Neural progenitor cell (in vitro differentiated cells): ENCODE results near the gene HPSE2. TPM values are rescaled to one million over a fixed set of nuclear protein-coding genes. Genes with fewer than 3 reads are reported as not detected.
"Not testable (repeated sequence)": the region's sequence is repeated elsewhere in the genome, so short reads cannot be mapped to it uniquely, and the experiment has no call there.

ENCODE experiments used
- DNase-seq: peaks from one replicate; pipeline ENCODE4 v3.0.0-alpha.2; 2016; ENCODE audit warnings: low spot score
- H2AFZ ChIP-seq: fragments of 200-600 bp; sonication (generic); replicated peaks from 2 replicates; pipeline ENCODE4 v1.6.1; 2016; ENCODE audit warnings: antibody characterized with exemption
- H3F3A ChIP-seq: fragments of 200-600 bp; sonication (generic); 2 replicates; pipeline ENCODE4 v1.6.1; 2016; ENCODE audit warnings: antibody characterized with exemption, low read depth
- H3K27ac ChIP-seq: fragments of 200-600 bp; sonication (generic); 2 replicates; pipeline ENCODE4 v1.5.1; 2016; ENCODE audit warnings: mild to moderate bottlenecking
- H3K27me3 ChIP-seq: fragments of 200-600 bp; sonication (generic); 2 replicates; pipeline ENCODE4 v1.6.1; 2016; ENCODE audit warnings: mild to moderate bottlenecking, moderate library complexity
- H3K36me3 ChIP-seq: fragments of 200-600 bp; sonication (generic); 2 replicates; pipeline ENCODE4 v1.5.1; 2016
- H3K4me1 ChIP-seq: fragments of 200-600 bp; sonication (generic); 2 replicates; pipeline ENCODE4 v1.6.1; 2016; ENCODE audit warnings: mixed run types
- H3K4me2 ChIP-seq: fragments of 200-600 bp; sonication (generic); 2 replicates; pipeline ENCODE4 v1.6.1; 2016
- H3K4me3 ChIP-seq: fragments of 200-600 bp; sonication (generic); 2 replicates; pipeline ENCODE4 v1.5.1; 2016
- H3K79me2 ChIP-seq: fragments of 200-600 bp; sonication (generic); 2 replicates; pipeline ENCODE4 v1.6.1; 2016; ENCODE audit warnings: low read depth
- H3K9ac ChIP-seq: fragments of 200-600 bp; sonication (generic); 2 replicates; pipeline ENCODE4 v1.6.1; 2016
- H3K9me3 ChIP-seq: fragments of 200-600 bp; sonication (generic); 2 replicates; pipeline ENCODE4 v1.5.1; 2016; ENCODE audit warnings: low read depth
- H4K20me1 ChIP-seq: fragments of 200-600 bp; sonication (generic); 2 replicates; pipeline ENCODE4 v1.6.1; 2016; ENCODE audit warnings: low read depth
- H3K27ac Mint-ChIP-seq: 3 replicates; pipeline ENCODE4 v1.8.0; 2021; ENCODE audit warnings: mixed read lengths
- H3K27me3 Mint-ChIP-seq: 2 replicates; pipeline ENCODE4 v1.8.0; 2022; ENCODE audit warnings: low read depth, mild to moderate bottlenecking, inconsistent platforms, moderate library complexity, mixed read lengths; ENCODE audit not compliant: insufficient read depth
- H3K36me3 Mint-ChIP-seq: 3 replicates; pipeline ENCODE4 v1.8.0; 2021; ENCODE audit warnings: mixed read lengths
- H3K4me1 Mint-ChIP-seq: 3 replicates; pipeline ENCODE4 v1.8.0; 2021; ENCODE audit warnings: mixed read lengths
- H3K4me3 Mint-ChIP-seq: 3 replicates; pipeline ENCODE4 v1.8.0; 2021; ENCODE audit warnings: mild to moderate bottlenecking, moderate library complexity, mixed read lengths
- H3K9me3 Mint-ChIP-seq: 3 replicates; pipeline ENCODE4 v1.8.0; 2020; ENCODE audit warnings: mixed read lengths
- CTCF ChIP-seq: fragments of 200-600 bp; sonication (generic); IDR thresholded peaks from 2 replicates; pipeline ENCODE4 v1.5.1; 2017; ENCODE audit warnings: antibody characterized with exemption, mild to moderate bottlenecking
- EZH2 ChIP-seq: fragments of 200-600 bp; sonication (generic); IDR thresholded peaks from 2 replicates; pipeline ENCODE4 v1.6.1; 2017; ENCODE audit warnings: antibody characterized with exemption, mild to moderate bottlenecking, moderate library complexity
- EZH2phosphoT487 ChIP-seq: fragments of 200-600 bp; sonication (generic); IDR thresholded peaks from 2 replicates; pipeline ENCODE4 v1.6.1; 2017; ENCODE audit warnings: antibody characterized with exemption
- total RNA-seq: library from RNA; depleted of rRNA; stranded (reverse); fragments of >200 nt; gene quantifications from 2 replicates; pipeline ENCODE4 v1.2.3, GENCODE V29; 2015; ENCODE audit warnings: low replicate concordance

The HPSE2 gene
- total RNA-seq, 1 donor from 2014 or later = 3.4 TPM

GRCh38 chr10:98510412-98510995 is 725.1 kb downstream of the HPSE2 start:
- H3K9me3 Mint-ChIP-seq = peaks cover 4% of the 10 kb centered on the region
- peaks cover 6% of the 10 kb centered on the region for H3K27me3 Mint-ChIP-seq
- no peak overlapping the region for H3K4me2 ChIP-seq
- H3K4me1 Mint-ChIP-seq = no peaks in the 10 kb centered on the region
- H3K4me3 Mint-ChIP-seq = no peak overlapping the region
- no peak overlapping the region for H3K9ac ChIP-seq
- H3K79me2 ChIP-seq = no peaks in the 10 kb centered on the region
- H3K36me3 Mint-ChIP-seq = no peaks in the 10 kb centered on the region
- DNase-seq = no peak
- no peaks in the 10 kb centered on the region for H4K20me1 ChIP-seq
- no peaks in the 10 kb centered on the region for H3F3A ChIP-seq
- H3K9me3 ChIP-seq = no peaks in the 10 kb centered on the region
- H3K36me3 ChIP-seq = no peaks in the 10 kb centered on the region
- H3K27ac Mint-ChIP-seq = no peak overlapping the region
- no peak overlapping the region for H3K4me3 ChIP-seq
- TF ChIP-seq EZH2phosphoT487 = no peak
- no peak for TF ChIP-seq EZH2
- TF ChIP-seq CTCF = no peak
- no peaks in the 10 kb centered on the region for H3K27me3 ChIP-seq
- no peak overlapping the region for H3K27ac ChIP-seq
- H2AFZ ChIP-seq = no peak overlapping the region
- H3K4me1 ChIP-seq = peaks cover 5% of the 10 kb centered on the region

GRCh38 chr10:98509745-98510144 is 725.9 kb downstream of the HPSE2 start:
- H3K79me2 ChIP-seq = no peaks in the 10 kb centered on the region
- no peaks in the 10 kb centered on the region for H3K27me3 ChIP-seq
- H3F3A ChIP-seq = no peaks in the 10 kb centered on the region
- Mint-ChIP-seq H3K4me1 (no peaks in the 10 kb centered on the region), H3K36me3 (no peaks in the 10 kb centered on the region), H3K9me3 (peaks cover 4% of the 10 kb centered on the region), H3K27me3 (peaks cover 6% of the 10 kb centered on the region), H3K27ac (no peak overlapping the region), H3K4me3 (no peak overlapping the region)
- no peak overlapping the region for H3K4me2 ChIP-seq
- no peak overlapping the region for H3K4me3 ChIP-seq
- H3K9ac ChIP-seq = no peak overlapping the region
- H3K4me1 ChIP-seq = peaks cover 13% of the 10 kb centered on the region
- TF ChIP-seq CTCF (no peak), EZH2phosphoT487 (no peak), EZH2 (no peak)
- no peaks in the 10 kb centered on the region for H4K20me1 ChIP-seq
- H3K9me3 ChIP-seq = no peaks in the 10 kb centered on the region
- no peaks in the 10 kb centered on the region for H3K36me3 ChIP-seq
- no peak overlapping the region for H3K27ac ChIP-seq
- no peak for DNase-seq
- H2AFZ ChIP-seq = no peak overlapping the region

- not testable (repeated sequence) for H3K9ac ChIP-seq, H3K27me3 ChIP-seq, H3K36me3 ChIP-seq, H2AFZ ChIP-seq, H3F3A ChIP-seq, H3K4me1 Mint-ChIP-seq, H3K79me2 ChIP-seq, H3K27ac Mint-ChIP-seq, H3K9me3 ChIP-seq, H3K27me3 Mint-ChIP-seq, H3K4me2 ChIP-seq, H3K27ac ChIP-seq, H3K4me3 Mint-ChIP-seq, DNase-seq, H3K36me3 Mint-ChIP-seq, H3K4me3 ChIP-seq, H4K20me1 ChIP-seq
- H3K9me3 Mint-ChIP-seq = peaks cover 30% of the 10 kb centered on the region
- H3K4me1 ChIP-seq = peaks cover 13% of the 10 kb centered on the region
Measured at GRCh38 chr10:98502535-98502934, 733.1 kb downstream of the HPSE2 start.

- no peaks in the 10 kb centered on the region for H3K27me3 ChIP-seq
- H3K27ac ChIP-seq = no peak overlapping the region
- no peak for TF ChIP-seq EZH2phosphoT487
- no peak for TF ChIP-seq EZH2
- no peak for TF ChIP-seq CTCF
- H3K79me2 ChIP-seq = no peaks in the 10 kb centered on the region
- no peaks in the 10 kb centered on the region for H3F3A ChIP-seq
- no peak for DNase-seq
- H3K4me1 ChIP-seq = peaks cover 7% of the 10 kb centered on the region
- H2AFZ ChIP-seq = no peak overlapping the region
- H3K9ac ChIP-seq = no peak overlapping the region
- peaks cover 10% of the 10 kb centered on the region for H3K36me3 ChIP-seq
- no peaks in the 10 kb centered on the region for H4K20me1 ChIP-seq
- H3K27ac Mint-ChIP-seq = no peak overlapping the region
- no peaks in the 10 kb centered on the region for H3K27me3 Mint-ChIP-seq
- H3K4me3 ChIP-seq = no peak overlapping the region
- H3K36me3 Mint-ChIP-seq = no peaks in the 10 kb centered on the region
- no peak overlapping the region for H3K4me2 ChIP-seq
- peaks cover 24% of the 10 kb centered on the region for H3K9me3 Mint-ChIP-seq
- no peaks in the 10 kb centered on the region for H3K4me1 Mint-ChIP-seq
- H3K4me3 Mint-ChIP-seq = no peak overlapping the region
- H3K9me3 ChIP-seq = peaks cover 12% of the 10 kb centered on the region
Measured at GRCh38 chr10:98492763-98493162, 742.9 kb downstream of the HPSE2 start.
